ENCODE measurements around the gene DLGAP1.

The DLGAP1 gene

GRCh38 chr18:4119127-4119648, 335.9 kb downstream of the DLGAP1 start:
- TF ChIP-seq SP7 (tag by site-specific recombination; IDR thresholded peaks at IDR 0.05): no peak
- TF ChIP-seq ZNF366 (tag by site-specific recombination; conservative IDR thresholded peaks at IDR 0.05): no peak
- TF ChIP-seq ZNF623 (tag by site-specific recombination; IDR thresholded peaks at IDR 0.05): no peak
- no peak for TF ChIP-seq ZBTB1 (tag by site-specific recombination; IDR thresholded peaks at IDR 0.05)
- no peak for TF ChIP-seq ZXDB (tag by site-specific recombination; IDR thresholded peaks at IDR 0.05)
- no peak for TF ChIP-seq ZNF610 (tag by site-specific recombination; IDR thresholded peaks at IDR 0.05; ENCODE audit: borderline replicate concordance)
- TF ChIP-seq MYNN (tag by site-specific recombination; IDR thresholded peaks at IDR 0.05; ENCODE audit: borderline replicate concordance): no peak
- no peak for TF ChIP-seq ZNF10 (tag by site-specific recombination; IDR thresholded peaks at IDR 0.05)
- TF ChIP-seq, protein P1, sequence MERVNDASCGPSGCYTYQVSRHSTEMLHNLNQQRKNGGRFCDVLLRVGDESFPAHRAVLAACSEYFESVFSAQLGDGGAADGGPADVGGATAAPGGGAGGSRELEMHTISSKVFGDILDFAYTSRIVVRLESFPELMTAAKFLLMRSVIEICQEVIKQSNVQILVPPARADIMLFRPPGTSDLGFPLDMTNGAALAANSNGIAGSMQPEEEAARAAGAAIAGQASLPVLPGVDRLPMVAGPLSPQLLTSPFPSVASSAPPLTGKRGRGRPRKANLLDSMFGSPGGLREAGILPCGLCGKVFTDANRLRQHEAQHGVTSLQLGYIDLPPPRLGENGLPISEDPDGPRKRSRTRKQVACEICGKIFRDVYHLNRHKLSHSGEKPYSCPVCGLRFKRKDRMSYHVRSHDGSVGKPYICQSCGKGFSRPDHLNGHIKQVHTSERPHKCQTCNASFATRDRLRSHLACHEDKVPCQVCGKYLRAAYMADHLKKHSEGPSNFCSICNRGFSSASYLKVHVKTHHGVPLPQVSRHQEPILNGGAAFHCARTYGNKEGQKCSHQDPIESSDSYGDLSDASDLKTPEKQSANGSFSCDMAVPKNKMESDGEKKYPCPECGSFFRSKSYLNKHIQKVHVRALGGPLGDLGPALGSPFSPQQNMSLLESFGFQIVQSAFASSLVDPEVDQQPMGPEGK (tag by site-specific recombination; IDR thresholded peaks at IDR 0.05): no peak
- TF ChIP-seq ZNF514 (tag by site-specific recombination; IDR thresholded peaks at IDR 0.05): no peak
- TF ChIP-seq, protein P2, sequence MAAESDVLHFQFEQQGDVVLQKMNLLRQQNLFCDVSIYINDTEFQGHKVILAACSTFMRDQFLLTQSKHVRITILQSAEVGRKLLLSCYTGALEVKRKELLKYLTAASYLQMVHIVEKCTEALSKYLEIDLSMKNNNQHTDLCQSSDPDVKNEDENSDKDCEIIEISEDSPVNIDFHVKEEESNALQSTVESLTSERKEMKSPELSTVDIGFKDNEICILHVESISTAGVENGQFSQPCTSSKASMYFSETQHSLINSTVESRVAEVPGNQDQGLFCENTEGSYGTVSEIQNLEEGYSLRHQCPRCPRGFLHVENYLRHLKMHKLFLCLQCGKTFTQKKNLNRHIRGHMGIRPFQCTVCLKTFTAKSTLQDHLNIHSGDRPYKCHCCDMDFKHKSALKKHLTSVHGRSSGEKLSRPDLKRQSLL (tag by site-specific recombination; IDR thresholded peaks at IDR 0.05): no peak
- no peak for TF ChIP-seq ZNF138 (tag by site-specific recombination; IDR thresholded peaks at IDR 0.05; ENCODE audit: borderline replicate concordance)
- TF ChIP-seq GLIS2 (tag by site-specific recombination; IDR thresholded peaks at IDR 0.05): no peak
- TF ChIP-seq SP3 (tag by site-specific recombination; IDR thresholded peaks at IDR 0.05): no peak
- TF ChIP-seq KLF7 (tag by site-specific recombination; IDR thresholded peaks at IDR 0.05; ENCODE audit: borderline replicate concordance): no peak
- Histone ChIP-seq H3K4me1 (ENCODE audit: control insufficient read depth, insufficient read depth, low read length) (no peaks in the 10 kb centered on the region), H3K36me3 (ENCODE audit: control insufficient read depth in 2 of 2, insufficient read depth in 1 of 2, low read length in 2 of 2) (no peaks in the 10 kb centered on the region), H3K27ac (ENCODE audit: extremely low read depth, low read depth, low read length) (no peak overlapping the region), H3K9me3 (ENCODE audit: control insufficient read depth, insufficient read depth, low read depth, low read length) (no peaks in the 10 kb centered on the region), H3K4me3 (ENCODE audit: low read depth, low read length) (no peak overlapping the region)
- POLR2A ChIA-PET: no interaction called here
- CTCF ChIA-PET: interaction anchor here (0.5 to 5.1 kb wide), 5 partner anchors 12 to 804 kb away, joined by 3 to 32 read pairs (median 4); no protein-coding TSS in a partner anchor

DNA sequence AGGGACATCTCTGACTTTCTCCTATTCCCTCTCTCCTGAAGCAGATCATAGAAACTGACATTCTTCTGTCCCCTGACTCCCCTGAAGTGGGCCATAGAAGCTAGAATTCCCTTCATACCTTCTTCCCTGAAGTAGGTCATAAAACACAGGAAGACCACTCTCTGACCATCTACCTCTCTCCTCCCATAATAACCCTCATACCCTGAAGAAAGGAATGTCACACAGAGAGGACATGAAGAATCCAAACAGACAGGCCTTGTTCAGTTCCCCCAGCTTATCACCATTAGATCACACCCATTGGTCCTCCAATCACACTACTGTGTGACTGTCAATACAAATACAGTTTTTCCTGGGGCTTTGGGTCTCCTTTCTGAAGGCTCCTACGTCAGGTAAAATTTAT, 347.1 kb downstream of the DLGAP1 start:
- Histone ChIP-seq H3K4me3 (ENCODE audit: low read depth, low read length) (no peak overlapping the region), H3K27ac (ENCODE audit: extremely low read depth, low read depth, low read length) (no peak overlapping the region), H3K4me1 (ENCODE audit: control insufficient read depth, insufficient read depth, low read length) (no peaks in the 10 kb centered on the region), H3K9me3 (ENCODE audit: control insufficient read depth, insufficient read depth, low read depth, low read length) (no peaks in the 10 kb centered on the region; the same call in 1 of the 2 replicates), H3K36me3 (ENCODE audit: control insufficient read depth in 2 of 2, insufficient read depth in 1 of 2, low read length in 2 of 2) (no peaks in the 10 kb centered on the region)
- ChIA-PET CTCF (interaction anchor here (0.6 to 4.6 kb wide), 7 partner anchors 10 to 1108 kb away, joined by 3 to 53 read pairs (median 4); no protein-coding TSS in a partner anchor), POLR2A (no interaction called here)
- TF ChIP-seq ZFP37 (tag by site-specific recombination; IDR thresholded peaks at IDR 0.05) (no peak), ZNF830 (tag by site-specific recombination; IDR thresholded peaks at IDR 0.05; ENCODE audit: low read depth) (no peak), ZNF501 (tag by site-specific recombination; IDR thresholded peaks at IDR 0.05) (no peak), ZNF155 (tag by site-specific recombination; IDR thresholded peaks at IDR 0.05) (no peak)
- TF ChIP-seq, protein P3, sequence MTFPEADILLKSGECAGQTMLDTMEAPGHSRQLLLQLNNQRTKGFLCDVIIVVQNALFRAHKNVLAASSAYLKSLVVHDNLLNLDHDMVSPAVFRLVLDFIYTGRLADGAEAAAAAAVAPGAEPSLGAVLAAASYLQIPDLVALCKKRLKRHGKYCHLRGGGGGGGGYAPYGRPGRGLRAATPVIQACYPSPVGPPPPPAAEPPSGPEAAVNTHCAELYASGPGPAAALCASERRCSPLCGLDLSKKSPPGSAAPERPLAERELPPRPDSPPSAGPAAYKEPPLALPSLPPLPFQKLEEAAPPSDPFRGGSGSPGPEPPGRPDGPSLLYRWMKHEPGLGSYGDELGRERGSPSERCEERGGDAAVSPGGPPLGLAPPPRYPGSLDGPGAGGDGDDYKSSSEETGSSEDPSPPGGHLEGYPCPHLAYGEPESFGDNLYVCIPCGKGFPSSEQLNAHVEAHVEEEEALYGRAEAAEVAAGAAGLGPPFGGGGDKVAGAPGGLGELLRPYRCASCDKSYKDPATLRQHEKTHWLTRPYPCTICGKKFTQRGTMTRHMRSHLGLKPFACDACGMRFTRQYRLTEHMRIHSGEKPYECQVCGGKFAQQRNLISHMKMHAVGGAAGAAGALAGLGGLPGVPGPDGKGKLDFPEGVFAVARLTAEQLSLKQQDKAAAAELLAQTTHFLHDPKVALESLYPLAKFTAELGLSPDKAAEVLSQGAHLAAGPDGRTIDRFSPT (tag by site-specific recombination; IDR thresholded peaks at IDR 0.05): no peak
- TF ChIP-seq, protein P4, sequence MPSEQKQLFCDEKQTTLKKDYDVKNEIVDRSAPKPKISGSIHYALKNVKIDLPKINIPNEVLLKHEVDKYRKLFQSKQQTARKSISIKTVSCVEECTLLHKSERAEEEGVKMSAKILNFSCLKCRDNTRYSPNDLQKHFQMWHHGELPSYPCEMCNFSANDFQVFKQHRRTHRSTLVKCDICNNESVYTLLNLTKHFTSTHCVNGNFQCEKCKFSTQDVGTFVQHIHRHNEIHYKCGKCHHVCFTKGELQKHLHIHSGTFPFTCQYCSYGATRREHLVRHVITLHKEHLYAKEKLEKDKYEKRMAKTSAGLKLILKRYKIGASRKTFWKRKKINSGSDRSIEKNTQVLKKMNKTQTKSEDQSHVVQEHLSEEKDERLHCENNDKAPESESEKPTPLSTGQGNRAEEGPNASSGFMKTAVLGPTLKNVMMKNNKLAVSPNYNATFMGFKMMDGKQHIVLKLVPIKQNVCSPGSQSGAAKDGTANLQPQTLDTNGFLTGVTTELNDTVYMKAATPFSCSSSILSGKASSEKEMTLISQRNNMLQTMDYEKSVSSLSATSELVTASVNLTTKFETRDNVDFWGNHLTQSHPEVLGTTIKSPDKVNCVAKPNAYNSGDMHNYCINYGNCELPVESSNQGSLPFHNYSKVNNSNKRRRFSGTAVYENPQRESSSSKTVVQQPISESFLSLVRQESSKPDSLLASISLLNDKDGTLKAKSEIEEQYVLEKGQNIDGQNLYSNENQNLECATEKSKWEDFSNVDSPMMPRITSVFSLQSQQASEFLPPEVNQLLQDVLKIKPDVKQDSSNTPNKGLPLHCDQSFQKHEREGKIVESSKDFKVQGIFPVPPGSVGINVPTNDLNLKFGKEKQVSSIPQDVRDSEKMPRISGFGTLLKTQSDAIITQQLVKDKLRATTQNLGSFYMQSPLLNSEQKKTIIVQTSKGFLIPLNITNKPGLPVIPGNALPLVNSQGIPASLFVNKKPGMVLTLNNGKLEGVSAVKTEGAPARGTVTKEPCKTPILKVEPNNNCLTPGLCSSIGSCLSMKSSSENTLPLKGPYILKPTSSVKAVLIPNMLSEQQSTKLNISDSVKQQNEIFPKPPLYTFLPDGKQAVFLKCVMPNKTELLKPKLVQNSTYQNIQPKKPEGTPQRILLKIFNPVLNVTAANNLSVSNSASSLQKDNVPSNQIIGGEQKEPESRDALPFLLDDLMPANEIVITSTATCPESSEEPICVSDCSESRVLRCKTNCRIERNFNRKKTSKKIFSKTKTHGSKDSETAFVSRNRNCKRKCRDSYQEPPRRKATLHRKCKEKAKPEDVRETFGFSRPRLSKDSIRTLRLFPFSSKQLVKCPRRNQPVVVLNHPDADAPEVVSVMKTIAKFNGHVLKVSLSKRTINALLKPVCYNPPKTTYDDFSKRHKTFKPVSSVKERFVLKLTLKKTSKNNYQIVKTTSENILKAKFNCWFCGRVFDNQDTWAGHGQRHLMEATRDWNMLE (tag by site-specific recombination; conservative IDR thresholded peaks at IDR 0.05; ENCODE audit: low read depth): no peak
- TF ChIP-seq, protein P5, sequence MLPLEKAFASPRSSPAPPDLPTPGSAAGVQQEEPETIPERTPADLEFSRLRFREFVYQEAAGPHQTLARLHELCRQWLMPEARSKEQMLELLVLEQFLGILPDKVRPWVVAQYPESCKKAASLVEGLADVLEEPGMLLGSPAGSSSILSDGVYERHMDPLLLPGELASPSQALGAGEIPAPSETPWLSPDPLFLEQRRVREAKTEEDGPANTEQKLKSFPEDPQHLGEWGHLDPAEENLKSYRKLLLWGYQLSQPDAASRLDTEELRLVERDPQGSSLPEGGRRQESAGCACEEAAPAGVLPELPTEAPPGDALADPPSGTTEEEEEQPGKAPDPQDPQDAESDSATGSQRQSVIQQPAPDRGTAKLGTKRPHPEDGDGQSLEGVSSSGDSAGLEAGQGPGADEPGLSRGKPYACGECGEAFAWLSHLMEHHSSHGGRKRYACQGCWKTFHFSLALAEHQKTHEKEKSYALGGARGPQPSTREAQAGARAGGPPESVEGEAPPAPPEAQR (tag by site-specific recombination; IDR thresholded peaks at IDR 0.05): no peak
